Hematopoietic multipotent progenitor cell treated with erythropoietin and hydrocortisone succinate and interleukin-3 and kit ligand, for 15 days (in vitro differentiated cells): ENCODE measurements around the gene COPE.

ENCODE experiments used
- DNase-seq: peaks from one replicate; pipeline ENCODE4 v3.0.0-alpha.2; 2015; ENCODE audit warnings: low spot score

Gene COPE

DNA sequence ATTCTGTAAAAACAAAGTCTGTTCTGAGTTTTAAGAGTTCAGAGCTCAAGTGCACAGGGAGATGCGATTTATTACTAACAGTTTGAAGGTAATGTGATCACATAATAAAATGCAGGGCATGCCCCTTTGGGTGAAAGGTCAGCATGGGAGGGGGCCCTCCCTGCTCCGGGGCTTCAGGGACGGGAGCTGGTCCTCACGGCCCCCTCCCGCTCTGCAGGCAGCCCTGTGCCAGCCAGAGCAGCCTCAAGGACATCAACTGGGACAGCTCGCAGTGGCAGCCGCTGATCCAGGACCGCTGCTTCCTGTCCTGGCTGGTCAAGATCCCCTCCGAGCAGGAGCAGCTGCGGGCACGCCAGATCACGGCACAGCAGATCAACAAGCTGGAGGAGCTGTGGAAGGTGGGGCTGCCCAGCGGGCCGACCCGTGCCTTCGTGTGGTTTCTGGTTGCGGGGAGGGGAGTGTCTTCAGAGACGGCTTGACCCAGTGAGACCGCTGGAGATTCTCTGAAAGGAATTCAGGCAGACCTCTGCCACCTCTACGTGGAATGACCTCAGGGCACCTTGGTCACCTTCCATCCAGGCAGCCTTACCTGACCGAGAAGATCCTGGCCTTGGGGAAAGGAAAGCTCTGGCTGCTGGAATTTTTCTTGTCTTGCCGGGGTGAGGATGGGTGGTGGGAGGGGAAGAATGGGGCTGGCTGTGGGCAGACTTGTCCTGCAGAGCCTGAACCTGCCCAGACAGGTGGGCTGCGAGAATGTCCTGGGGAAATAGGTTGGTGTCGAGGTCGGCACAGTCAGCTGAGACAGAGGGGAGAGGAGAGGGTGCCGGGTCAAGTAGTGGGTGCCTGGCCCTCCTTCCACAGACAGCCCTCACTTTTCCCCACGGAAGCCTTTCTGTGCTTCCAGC is 68.5 kb downstream of the COPE start:
- no peak for DNase-seq

DNA sequence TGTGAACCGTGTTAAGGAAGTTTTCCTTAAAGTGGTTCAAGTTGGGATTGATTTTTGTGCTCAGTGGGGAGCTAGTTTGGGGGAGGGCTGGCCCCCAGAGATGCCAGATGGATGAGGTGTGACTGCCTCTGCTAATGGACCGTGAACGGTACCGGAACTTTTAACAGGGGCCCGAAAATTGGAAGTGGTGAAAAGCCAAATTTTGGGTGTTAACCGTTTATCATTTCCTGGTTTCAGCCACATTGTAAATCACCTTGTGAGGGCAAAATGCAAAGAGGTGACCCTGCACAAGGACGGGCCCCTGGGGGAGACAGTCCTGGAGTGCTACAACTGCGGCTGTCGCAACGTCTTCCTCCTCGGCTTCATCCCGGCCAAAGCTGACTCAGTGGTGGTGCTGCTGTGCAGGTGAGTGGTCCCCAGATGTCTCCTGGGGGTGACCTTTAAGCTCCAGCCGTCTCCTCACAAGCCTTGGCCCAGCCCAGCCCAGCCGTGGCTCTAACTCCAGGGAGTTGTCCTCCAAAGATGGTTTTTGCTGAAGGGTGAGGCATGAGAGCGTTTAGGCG is 69.3 kb downstream of the COPE start:
- no peak for DNase-seq
